Natural killer cell (primary cell): Measurements from ENCODE around the gene THRSP. TPM values are rescaled to one million over a fixed set of nuclear protein-coding genes. Genes with fewer than 3 reads are reported as not detected.
"Not testable (repeated sequence)": the region's sequence is repeated elsewhere in the genome, so short reads cannot be mapped to it uniquely, and the experiment has no call there.

Experiments
- ATAC-seq, 3 donors: fragments of 150-1000 bp in 2 of 3; fragments of 200-7000 bp in 1 of 3; cut with Tn5 transposase; 1 replicate in 1 of 3; 2 replicates in 2 of 3; pipeline ENCODE4 v1.10.0; 2021; ENCODE audit warnings: mild to moderate bottlenecking in 2 of 3, moderate library complexity in 2 of 3
- DNase-seq, 2 donors: peaks; one replicate each; pipeline versions ENCODE4 v3.0.0 to v3.0.0-alpha.2; 2013 to 2021; ENCODE audit warnings: mixed read lengths in 1 of 2
- H3K27ac ChIP-seq: one replicate; pipeline ENCODE4 v1.5.1; 2013; ENCODE audit warnings: mild to moderate bottlenecking, low read length
- H3K27me3 ChIP-seq: one replicate; pipeline ENCODE4 v1.6.1; 2013; ENCODE audit warnings: low read length; ENCODE audit not compliant: control insufficient read depth, insufficient read depth
- H3K36me3 ChIP-seq: one replicate; pipeline ENCODE4 v1.6.1; 2013; ENCODE audit warnings: low read length; ENCODE audit not compliant: control insufficient read depth, insufficient read depth
- H3K4me1 ChIP-seq: one replicate; pipeline ENCODE4 v1.6.1; 2013; ENCODE audit warnings: low read length; ENCODE audit not compliant: control insufficient read depth, insufficient read depth
- H3K4me3 ChIP-seq: one replicate; pipeline ENCODE4 v1.5.1; 2013; ENCODE audit warnings: low read length
- H3K9me3 ChIP-seq: one replicate; pipeline ENCODE4 v1.6.1; 2013; ENCODE audit warnings: low read length; ENCODE audit not compliant: control insufficient read depth, insufficient read depth
- H3K27ac Mint-ChIP-seq, 2 donors: one replicate each; pipeline ENCODE4 v1.8.0; 2022; ENCODE audit warnings: mild to moderate bottlenecking in 2 of 2, mixed read lengths in 2 of 2, moderate library complexity in 1 of 2
- H3K27me3 Mint-ChIP-seq, 2 donors: one replicate each; pipeline ENCODE4 v1.8.0; 2022; ENCODE audit warnings: low read depth in 2 of 2, mixed read lengths in 2 of 2
- H3K36me3 Mint-ChIP-seq: one replicate; pipeline ENCODE4 v1.8.0; 2022; ENCODE audit warnings: mixed read lengths
- H3K4me1 Mint-ChIP-seq, 2 donors: one replicate each; pipeline ENCODE4 v1.8.0; 2022; ENCODE audit warnings: mixed read lengths in 2 of 2
- H3K4me3 Mint-ChIP-seq: one replicate; pipeline ENCODE4 v1.8.0; 2022; ENCODE audit warnings: mild to moderate bottlenecking, moderate library complexity, mixed read lengths
- H3K9me3 Mint-ChIP-seq, 2 donors: one replicate each; pipeline ENCODE4 v1.8.0; 2022; ENCODE audit warnings: mixed read lengths in 2 of 2
- CTCF ChIP-seq: fragments of 200-600 bp; IDR thresholded peaks from one replicate; pipeline ENCODE4 v1.8.0; 2022; ENCODE audit warnings: antibody characterized with exemption
- WGBS: methylation state at CpG from one replicate; pipeline ENCODE4 v1.1.7; 2013; ENCODE audit warnings: missing lambda C conversion rate; ENCODE audit not compliant: insufficient coverage; 5-methylcytosine and 5-hydroxymethylcytosine counted together
- intact Hi-C: fragments of 100-400 bp; cut with micrococcal nuclease; formaldehyde crosslinking; loops from one replicate; pipeline ENCODE4 v1.14.2; 2022
- total RNA-seq, 4 donors: library from RNA; stranded (reverse); fragments of 120-200 nt in 1 of 4; gene quantifications; one replicate each; pipeline versions ENCODE4 v1.2.3 to v1.2.4, GENCODE V29; 2013 to 2022

The THRSP gene
- total RNA-seq, 3 donors from 2014 or later (not counting 1 experiment from before 2014, with no cell fraction given): not detected

GRCh38 chr11:78023426-78023825, 40.2 kb upstream of the THRSP start:
- TF ChIP-seq CTCF: no peak
- no peak overlapping the region for H3K27ac ChIP-seq
- H3K4me3 ChIP-seq: no peak overlapping the region
- 80% methylated on average over 5 of the region's 7 CpGs for WGBS
- H3K27ac Mint-ChIP-seq: no peak overlapping the region
- no peaks in the 10 kb centered on the region for H3K9me3 ChIP-seq
- H3K4me3 Mint-ChIP-seq: no peak overlapping the region
- no peaks in the 10 kb centered on the region for H3K9me3 Mint-ChIP-seq
- no peaks in the 10 kb centered on the region for H3K36me3 ChIP-seq
- ATAC-seq: no peak
- peaks cover 7 to 9% of the 10 kb centered on the region in 2 donors for H3K4me1 Mint-ChIP-seq
- intact Hi-C loops: loop anchor here (5.0 kb wide), 1 partner anchor 376 kb away; no protein-coding TSS in a partner anchor
- no peaks in the 10 kb centered on the region for H3K36me3 Mint-ChIP-seq
- H3K27me3 ChIP-seq: no peaks in the 10 kb centered on the region
- peaks cover 4% of the 10 kb centered on the region for H3K4me1 ChIP-seq
- DNase-seq: no peak
- H3K27me3 Mint-ChIP-seq: peaks cover 22 to 23% of the 10 kb centered on the region in 2 donors

GRCh38 chr11:78025378-78025777, 38.3 kb upstream of the THRSP start:
- Histone ChIP-seq H3K36me3 (no peaks in the 10 kb centered on the region), H3K4me1 (peaks cover 4% of the 10 kb centered on the region), H3K4me3 (no peak overlapping the region), H3K9me3 (no peaks in the 10 kb centered on the region), H3K27me3 (no peaks in the 10 kb centered on the region), H3K27ac (no peak overlapping the region)
- peaks cover 22 to 23% of the 10 kb centered on the region in 2 donors for H3K27me3 Mint-ChIP-seq
- no peak for ATAC-seq
- no peaks in the 10 kb centered on the region for H3K36me3 Mint-ChIP-seq
- TF ChIP-seq CTCF: no peak
- H3K4me3 Mint-ChIP-seq: no peak overlapping the region
- no peak for DNase-seq
- H3K27ac Mint-ChIP-seq: no peak overlapping the region
- peaks cover 7 to 9% of the 10 kb centered on the region in 2 donors for H3K4me1 Mint-ChIP-seq
- intact Hi-C loops: no loop called here
- H3K9me3 Mint-ChIP-seq: no peaks in the 10 kb centered on the region

- H3K36me3 Mint-ChIP-seq: no peaks in the 10 kb centered on the region
- H3K27ac ChIP-seq: no peak overlapping the region
- WGBS: 100% methylated on average over 1 of the region's 2 CpGs
These were observed 35.9 kb upstream of the THRSP start for GRCh38 chr11:78027759-78028158.

GRCh38 chr11:78028423-78028822, 35.2 kb upstream of the THRSP start:
- H3K4me1 ChIP-seq, DNase-seq, H3K27me3 ChIP-seq, ATAC-seq, H3K4me3 Mint-ChIP-seq, intact Hi-C loops, H3K36me3 ChIP-seq, H3K9me3 ChIP-seq, H3K36me3 Mint-ChIP-seq, H3K4me3 ChIP-seq, H3K27ac Mint-ChIP-seq, H3K9me3 Mint-ChIP-seq, H3K27me3 Mint-ChIP-seq, H3K27ac ChIP-seq, H3K4me1 Mint-ChIP-seq: not testable (repeated sequence)
- 97% methylated on average over 9 of the region's 9 CpGs for WGBS

More at GRCh38 chr11:78027759-78028158, 35.9 kb upstream of the THRSP start:
- intact Hi-C loops: no loop called here
- peaks cover 0 to 2% of the 10 kb centered on the region in 2 donors for H3K4me1 Mint-ChIP-seq
- no peaks in the 10 kb centered on the region for H3K36me3 ChIP-seq
- H3K9me3 Mint-ChIP-seq: no peaks in the 10 kb centered on the region
- no peak overlapping the region for H3K27ac Mint-ChIP-seq
- no peak overlapping the region for H3K4me3 Mint-ChIP-seq
- no peak for DNase-seq
- TF ChIP-seq CTCF: no peak
- no peak overlapping the region for H3K4me3 ChIP-seq
- peaks cover 4% of the 10 kb centered on the region for H3K4me1 ChIP-seq
- H3K27me3 ChIP-seq: no peaks in the 10 kb centered on the region
- H3K27me3 Mint-ChIP-seq: peaks cover 10 to 12% of the 10 kb centered on the region in 2 donors
- ATAC-seq: no peak
- H3K9me3 ChIP-seq: no peaks in the 10 kb centered on the region
